Jurkat, Clone E6-1 (cell line): ENCODE results near the gene CRTC2.
A peak's percentile ranks its signal among the peaks of the same experiment; 100 is the strongest.

Source experiments
- DNase-seq: peaks from one replicate; pipeline ENCODE4 v3.0.0-alpha.2; 2011; ENCODE audit warnings: low read depth, low spot score
- H3K4me3 ChIP-seq: 2 replicates; pipeline ENCODE4 v1.5.1; 2011; ENCODE audit warnings: mild to moderate bottlenecking, low read length, control low read depth, moderate library complexity

Gene CRTC2

DNA sequence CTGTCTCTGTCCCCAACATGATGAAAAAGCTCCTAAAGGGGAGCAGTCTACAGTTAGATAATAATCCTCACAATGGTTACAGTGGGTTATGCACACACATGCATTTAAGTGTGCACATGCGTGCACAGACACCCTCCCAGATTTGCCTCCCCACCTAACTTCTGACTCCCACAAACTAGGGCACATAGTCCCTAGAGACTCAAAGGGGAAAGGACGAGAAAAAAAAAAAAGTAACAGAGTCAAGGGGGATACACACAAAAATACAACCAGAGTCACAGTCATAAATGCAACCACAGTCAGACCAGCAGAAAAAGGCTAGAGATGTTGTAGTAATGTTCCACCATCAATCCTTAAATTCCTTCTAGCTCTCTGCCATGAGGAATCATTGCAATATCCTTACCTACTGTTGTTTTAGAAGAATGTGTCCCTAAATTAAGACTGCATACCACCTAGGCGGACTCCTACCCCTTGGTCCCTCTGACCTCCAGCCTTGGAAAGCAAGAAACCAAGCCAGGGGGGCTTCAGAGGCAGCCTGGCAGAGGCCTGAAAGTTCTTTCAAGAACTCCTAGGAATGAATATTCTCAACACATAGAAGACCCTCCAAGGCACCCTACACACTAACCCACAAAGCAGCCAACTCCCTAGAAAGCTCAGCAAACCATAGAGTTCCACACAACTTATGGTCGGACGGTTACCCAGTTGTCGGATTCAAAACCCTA is 1.3 kb downstream of the CRTC2 start:
- peak overlapping the region; percentile 95 for H3K4me3 ChIP-seq
- no peak for DNase-seq

DNA sequence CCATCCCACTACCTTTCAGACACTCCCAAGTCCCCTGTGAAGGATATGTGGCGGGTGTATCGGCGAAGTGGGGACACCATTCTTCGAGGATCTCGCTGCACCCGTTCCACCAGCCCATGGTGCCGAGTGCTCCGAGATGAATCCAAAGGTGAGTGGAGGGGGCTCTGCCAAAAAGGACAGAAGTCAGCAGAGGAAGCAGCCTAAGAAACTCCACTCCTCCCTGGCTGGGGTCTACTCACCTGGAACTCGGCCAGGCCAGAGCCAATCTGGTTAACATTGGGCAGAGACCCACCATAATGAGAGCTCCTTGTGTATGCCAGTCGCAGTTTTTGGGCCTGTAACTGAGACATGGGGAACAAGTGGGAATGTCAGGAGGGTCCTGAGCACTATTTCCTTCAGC is 3.6 kb downstream of the CRTC2 start:
- H3K4me3 ChIP-seq: no peak overlapping the region
- DNase-seq: no peak

DNA sequence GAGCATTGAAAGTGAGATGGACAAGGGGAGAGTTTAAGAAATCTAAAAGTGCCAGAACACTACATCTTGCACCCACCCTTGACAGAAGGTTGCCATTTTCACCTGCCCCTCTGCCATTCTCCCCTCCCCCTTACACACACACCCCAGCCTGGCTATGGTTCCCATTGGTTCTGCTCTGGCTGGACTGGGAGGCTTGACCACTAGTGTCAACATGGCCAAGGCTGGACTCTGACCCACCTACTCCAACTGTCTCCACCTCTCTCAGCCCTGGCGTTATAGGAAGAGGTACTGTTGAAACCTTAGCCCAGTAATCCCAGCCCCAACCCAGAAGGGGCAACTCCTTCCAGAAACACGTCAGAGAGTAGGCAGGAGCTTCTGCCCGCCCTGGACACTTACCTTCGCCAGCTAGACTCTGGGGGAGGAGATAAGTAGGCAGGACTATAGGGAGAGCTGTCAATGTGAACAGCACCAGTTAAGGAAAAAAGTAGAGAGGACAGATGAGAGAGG is 4.5 kb downstream of the CRTC2 start:
- DNase-seq: no peak
- no peak overlapping the region for H3K4me3 ChIP-seq

DNA sequence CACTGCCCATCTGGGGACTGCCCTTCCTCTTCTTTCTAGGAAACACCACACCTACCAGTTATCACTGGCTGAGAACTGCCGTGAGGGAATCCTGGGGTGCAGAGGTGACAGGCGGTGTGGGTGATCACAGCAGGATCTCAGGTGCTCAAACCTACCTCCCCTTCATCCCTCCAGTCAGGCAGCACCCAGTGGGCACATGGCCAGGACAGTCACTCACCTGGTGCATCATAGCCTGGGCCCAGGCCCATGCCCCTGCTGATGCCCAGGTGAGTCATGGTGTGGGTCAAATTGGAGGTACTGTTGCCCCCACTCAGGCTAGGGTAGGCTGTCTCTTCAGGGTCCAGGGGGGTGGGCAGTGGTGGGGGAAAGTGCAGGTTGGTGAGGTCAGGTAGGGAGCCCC is 6.6 kb downstream of the CRTC2 start:
- no peak for DNase-seq
- H3K4me3 ChIP-seq: no peak overlapping the region

DNA sequence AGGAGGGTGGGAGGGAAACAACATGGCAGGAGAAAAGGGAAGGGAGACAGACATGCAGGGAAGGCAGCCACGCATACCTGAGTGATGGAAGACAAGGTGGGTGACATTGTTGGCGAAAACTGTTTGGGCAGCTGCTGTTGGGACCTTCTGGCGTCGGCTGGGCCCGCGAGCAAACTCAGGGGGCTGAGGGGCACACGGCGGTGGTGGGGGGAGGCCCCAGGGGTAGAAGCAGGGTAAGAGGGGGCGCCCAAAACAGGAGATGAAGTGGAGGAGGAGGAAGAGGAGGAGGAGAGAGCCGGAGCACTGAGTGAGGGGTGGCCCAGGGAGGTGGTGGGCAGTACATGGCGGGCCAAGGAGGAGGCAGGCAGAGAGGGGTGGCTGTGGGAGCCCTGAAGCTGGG is 7.2 kb downstream of the CRTC2 start:
- DNase-seq: no peak
- no peak overlapping the region for H3K4me3 ChIP-seq

DNA sequence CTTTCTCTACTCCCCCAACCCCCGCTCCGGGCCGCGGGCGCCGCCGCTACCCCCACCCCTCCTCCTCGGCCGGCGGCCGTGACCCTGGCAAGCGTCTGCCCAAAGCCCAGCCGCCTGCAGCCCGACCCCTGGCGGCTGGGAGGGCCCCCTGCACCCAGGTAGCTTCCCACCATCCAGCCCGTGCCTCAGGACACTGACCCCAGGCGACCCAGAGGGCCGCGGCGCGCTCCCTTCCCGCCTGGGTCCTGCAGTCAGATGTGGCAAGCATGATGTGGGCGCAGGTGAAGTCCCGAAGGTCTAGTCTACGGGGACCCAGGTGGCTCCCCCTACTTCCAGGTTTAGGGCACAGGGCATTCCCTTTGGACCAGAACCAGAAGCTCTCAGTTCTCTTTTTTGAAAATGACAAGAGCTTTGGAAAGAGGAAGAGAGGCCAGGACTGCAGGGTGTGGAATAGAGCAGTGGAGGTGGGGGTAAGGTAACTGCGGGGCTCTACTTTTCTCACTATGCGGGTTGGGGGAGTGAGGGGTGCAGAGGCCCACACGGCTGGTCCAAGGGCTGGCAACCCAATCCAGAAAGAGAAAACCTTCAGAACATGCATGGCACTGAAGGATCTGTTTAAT is 11.7 kb downstream of the CRTC2 start, which contains the start of gene DENND4B:
TSS of gene DENND4B (minus strand) at position 97 of the 620 bp plus-strand sequence. CDS start 2,344 bp downstream, outside the sequence.
- DNase-seq: no peak

DNA sequence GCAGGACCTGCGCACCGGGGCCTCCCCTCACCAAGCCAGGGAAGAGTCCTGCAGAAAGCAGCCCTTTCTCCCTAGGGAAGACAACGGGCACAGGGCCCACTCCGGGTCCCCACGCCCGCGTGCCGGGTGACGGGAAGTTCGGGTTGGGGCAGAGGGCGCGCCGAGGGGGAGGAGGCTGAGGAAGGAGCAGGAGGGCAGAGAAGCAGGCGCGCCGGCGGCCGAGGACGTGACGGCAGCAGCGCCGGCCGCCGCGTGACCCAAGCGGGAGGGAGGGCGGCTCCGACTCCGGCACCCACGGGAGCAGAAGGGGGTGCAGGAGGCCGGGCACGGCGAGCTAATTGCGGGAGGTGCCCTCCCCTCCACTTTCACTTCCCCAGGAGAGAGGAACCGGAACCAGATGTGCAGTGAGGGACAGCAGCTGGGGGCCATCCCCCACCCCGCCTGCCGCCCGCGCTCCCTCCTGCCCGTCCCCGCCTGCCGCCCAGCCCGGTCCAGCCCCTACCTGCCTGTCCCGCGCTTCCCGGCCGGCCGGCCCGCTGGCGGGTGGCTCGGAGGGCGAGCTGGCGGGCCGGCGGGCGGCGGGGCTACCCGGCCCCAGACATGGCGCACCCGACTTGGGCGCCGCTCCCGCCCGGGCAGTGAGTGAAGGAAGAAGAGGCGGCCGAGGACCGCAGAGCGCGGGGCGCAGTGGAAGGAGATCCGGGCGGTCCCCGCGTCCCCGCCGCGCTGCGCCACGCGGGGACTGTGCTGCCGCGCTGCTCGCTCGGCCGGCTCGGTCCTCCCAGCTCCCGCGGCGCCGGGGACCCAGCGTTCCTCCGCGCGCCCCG is 12.4 kb downstream of the CRTC2 start:
- peak overlapping the region; percentile 65 for H3K4me3 ChIP-seq
- DNase-seq: no peak

More for the DNA sequence above, 11.7 kb downstream of the CRTC2 start, which contains the start of gene DENND4B:
- peak within 1 kb of the TSS; percentile 65 for H3K4me3 ChIP-seq

DNA sequence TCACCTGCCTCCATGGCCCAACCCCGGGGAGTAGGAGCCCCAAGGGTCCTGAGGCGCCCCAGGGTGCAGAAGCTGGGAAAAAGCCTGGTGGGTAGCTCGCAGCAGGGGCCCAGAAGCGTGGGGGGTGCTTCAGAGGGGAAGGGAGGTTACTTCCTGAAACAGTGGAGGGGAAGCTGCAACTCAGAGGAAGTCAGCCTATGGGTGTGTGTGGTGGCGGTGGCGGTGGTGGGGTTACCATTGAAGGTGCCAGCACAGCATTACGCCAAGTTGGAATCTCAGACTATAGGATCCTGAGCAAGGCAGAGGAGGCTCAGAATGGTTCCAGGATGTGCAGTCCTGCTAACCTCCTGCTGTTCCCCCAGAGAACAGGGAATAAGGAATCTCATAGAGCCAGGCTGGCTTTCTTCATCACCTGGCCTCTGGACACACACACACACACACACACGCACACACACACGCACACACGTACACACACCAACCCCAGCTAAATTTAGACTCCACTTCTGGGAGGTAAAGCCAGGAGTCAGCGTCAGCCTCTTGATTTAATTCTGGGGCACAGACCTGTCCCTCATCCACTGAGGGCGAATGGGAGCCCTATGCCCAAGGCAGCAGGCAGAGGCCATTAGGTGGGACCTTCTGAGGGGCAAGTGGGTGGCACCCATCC is 13.1 kb downstream of the CRTC2 start:
- peak; percentile 80 for DNase-seq
- H3K4me3 ChIP-seq: peak overlapping the region; percentile 65

DNA sequence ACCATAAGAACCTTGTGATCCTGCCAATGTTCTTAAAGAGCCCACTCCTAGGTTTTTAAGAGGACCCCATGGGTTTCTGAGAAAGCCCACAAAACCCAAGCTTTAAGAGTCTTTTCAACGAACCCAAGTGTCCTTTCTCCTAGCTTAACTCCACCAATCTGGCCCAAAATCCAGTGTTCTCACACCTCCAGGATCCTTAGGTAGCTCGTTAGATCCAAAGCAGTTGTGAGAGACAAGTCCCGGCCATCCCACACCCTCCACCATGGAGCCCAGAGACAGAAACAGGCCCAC is 13.6 kb downstream of the CRTC2 start:
- H3K4me3 ChIP-seq: peak overlapping the region; percentile 65
- DNase-seq: no peak

DNA sequence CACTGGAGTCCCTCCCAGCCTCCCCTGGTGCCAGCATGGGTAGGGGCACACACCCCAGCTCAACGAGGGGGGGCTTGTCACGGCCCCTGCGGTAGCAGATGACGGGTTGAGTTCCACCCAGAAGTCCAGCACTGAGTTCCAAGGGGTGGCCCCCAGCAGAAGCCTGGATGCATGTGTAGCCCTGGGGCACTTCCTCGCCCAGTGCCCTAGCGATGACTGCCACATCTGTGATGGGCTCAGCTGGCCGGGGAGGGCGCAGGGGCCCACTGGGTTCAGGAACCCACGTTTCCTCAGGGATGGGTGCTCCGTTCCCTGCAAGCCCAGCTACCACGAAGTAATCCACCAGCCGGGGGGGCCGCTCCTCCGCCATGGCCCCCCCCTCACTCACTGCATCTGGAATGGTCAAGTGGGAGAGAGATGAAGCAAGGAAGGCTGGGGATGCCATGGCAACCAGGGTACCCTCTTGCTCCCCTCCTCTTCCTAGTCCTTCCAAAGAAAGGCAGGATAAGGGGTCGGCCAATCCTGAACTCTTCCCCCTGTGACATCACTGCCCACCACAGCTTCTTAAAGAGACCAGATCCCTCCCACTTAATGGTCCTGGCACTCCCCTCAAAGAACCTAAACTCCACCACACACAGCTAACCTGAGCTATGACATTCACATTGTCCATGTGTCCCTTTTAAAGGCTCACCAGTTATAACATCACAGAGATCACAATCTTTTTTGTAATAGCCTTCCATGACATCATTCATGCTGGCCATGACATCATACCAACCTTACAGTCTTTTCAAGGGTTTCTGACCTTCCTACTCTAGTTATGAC is 14.2 kb downstream of the CRTC2 start:
- H3K4me3 ChIP-seq: peak overlapping the region; percentile 65
- DNase-seq: no peak

DNA sequence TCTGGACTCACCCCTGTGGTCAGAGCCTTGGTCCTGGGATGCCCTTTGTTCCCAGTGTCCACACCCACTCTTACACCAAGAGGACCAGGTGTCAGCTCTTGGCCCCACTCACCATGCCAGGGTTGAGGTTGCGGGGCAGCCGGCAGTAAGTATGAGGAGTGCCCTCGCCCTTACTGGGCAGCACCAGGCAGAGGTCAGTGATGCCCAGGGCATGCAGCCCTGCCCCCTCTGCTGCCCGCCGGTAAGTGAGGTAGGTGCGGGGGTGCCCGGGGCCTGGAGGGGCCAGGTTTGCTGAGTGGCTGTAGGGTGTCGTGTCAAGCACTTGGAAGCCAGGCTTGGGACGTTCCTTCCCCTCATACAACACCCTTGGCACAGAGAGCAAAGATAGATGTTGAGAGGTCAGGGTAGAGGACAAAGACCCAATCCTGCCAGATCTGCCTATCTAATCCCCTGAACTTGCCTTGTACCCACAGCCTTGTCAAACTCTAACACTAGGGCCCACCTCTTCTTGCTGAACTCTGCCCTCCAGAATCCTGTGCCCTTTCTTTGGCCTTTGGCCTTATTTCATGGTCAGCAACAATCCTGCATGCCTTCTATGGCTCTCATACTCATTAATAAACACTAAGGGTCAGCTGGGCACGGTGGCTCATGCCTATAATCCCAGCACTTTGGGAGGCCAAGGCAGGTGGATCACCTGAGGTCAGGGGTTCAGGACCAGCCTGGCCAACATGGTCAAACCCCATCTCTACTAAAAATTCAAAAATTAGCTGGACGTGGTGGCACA is 15.5 kb downstream of the CRTC2 start:
- no peak overlapping the region for H3K4me3 ChIP-seq
- no peak for DNase-seq

DNA sequence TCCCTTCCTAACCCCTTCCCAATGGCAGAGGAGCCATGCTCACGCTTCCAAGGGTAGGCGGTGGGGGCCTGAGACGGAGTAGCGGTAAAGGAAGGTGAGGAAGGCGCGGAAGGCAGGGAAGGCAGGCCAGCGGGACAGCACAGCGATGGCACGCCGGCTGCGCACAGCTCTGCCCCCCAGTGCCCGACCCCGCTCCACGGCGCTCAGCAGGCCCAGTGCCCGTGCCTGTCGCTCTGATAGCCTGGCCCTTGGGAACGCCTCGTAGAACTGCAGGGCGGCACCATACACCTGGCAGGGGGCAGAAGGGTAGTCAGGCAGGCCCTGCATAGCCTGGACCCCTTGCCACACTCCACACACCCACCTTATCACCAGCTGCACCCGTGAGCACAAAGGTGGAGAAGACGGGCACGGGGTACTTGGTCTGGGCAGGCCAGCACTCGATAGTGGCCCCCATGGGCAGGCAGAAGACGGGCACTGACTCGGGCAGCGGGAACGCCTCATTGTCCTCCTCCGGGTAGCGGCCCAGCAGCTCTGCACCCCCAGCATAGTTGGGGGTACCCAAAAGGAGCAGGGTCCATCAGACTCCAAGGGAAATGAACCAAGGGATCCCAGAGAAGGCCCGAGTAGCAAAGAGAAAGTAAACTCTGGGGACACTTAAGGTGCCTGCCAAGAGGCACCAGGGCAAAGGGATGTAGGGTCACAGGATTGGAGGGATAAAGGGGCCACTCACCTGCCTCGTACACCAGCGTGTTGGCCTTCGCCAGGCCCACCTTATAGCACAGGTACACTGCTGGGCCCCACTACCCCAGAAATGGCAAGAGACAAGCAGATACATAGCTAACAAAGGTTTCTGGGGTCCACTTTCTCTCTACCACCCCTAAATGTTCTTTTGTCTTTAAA is 16.3 kb downstream of the CRTC2 start:
- no peak overlapping the region for H3K4me3 ChIP-seq
- DNase-seq: no peak

DNA sequence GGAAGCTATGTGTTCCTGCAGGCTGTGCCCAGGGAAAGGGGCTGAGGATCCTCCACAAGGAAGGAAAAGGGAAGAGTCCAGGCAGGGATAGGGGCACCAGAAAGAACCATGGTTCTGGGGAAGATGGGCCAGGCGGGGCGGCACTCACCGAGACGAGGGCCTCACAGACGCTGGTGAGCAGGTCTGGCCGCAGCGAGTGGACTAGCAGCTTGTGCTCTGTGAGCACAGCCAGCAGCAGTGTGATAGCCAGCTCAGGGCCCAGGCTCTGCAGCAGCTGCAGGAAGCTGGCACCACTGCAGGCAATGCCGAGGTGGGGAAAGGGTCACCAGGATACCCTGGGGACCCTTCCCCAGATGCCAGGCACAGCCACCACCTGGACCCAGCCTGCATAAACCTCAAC is 17.7 kb downstream of the CRTC2 start:
- DNase-seq: no peak
- no peak overlapping the region for H3K4me3 ChIP-seq

DNA sequence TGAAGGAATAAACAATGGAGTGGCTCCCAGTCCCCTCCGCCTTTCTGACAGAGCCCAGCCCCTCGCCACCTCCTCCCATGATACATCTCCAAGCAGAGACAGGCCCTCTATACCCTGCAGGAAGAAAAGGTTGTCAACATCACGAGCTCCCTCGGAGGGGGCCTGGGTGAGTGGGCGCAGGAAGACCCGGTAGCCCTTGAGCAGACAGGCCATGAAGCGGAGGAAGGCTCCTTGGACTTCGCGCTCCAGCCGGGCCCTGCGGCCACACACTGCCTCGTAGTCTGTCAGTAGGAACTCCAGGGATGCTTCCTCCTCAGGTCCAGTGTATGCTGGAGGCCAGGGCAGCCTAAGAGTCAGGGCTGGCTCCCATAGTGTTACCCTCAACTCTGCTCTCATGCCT is 18.9 kb downstream of the CRTC2 start:
- no peak for DNase-seq
- H3K4me3 ChIP-seq: no peak overlapping the region

DNA sequence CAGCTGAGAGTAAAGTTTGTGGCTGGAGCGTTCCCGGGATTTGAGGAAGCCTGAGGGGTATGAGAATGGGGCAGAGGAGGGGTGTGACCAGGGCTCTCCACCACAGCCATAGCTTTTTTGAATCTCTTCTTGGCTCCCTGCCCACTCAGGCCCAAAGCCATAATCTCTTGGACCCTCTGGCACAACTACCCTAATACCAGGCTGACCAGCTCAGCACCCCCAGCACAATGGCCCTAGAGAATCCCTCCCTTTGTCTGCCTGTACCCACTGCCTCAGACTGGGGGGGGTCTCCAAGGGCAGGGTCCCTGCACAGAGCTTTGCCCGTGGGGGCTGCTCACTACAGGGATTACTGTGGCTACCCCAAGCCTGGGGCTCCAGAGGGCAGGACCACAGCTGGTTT is 19.4 kb downstream of the CRTC2 start:
- DNase-seq: no peak
- H3K4me3 ChIP-seq: no peak overlapping the region

DNA sequence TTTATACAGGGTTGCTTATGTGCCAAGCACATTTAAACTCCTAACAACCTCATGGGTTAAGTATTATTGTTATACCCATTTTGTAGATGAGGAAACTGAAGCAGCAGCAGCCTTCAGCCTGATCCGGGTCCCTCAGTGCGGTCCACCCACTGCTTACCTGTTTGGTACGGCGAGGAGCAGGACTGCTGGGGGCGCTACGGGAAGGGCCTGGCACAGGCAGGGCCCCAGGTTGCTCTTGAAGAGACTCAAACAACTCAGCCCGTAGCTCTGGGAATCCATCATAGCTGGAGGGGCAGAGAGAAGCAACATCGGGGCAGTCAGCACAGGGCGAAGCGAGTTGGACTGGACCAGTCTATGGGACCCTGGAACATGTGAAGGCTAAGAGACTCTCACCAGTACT is 21.1 kb downstream of the CRTC2 start:
- H3K4me3 ChIP-seq: no peak overlapping the region
- no peak for DNase-seq
